ENCODE data around the gene ECEL1.

ECEL1 gene

DNA sequence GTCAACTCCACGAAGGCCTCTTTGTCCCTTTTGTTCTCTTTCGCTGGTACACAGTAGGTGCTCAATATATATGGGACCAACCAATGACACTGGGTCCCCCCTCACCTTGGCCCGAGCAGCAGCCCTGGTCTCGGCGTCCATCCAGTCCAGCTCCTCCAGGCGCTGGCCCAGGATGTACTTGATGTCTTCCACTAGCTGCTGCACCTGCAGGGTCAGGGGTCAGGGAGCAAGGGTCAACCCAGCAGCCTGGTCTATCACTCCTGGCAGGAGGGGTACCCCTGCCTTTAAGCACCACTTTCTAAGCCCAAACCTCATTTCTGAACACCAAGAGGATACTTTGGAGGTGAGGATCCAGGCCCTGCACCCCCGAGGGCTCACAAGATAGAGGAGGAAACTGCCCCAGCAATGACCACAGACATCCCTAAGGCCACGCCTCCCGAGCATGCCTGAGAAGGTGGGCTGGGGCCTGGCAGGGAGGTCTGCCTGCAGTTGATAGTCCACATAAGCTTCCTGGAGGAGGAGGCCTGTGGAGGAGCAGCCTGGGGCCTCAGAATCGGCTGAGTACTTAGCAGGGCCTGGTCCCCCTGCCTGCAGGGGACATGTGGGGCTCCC is 4.2 kb downstream of the ECEL1 start:
- DNase-seq (ENCODE audit: low spot score) (peak; percentile 39), ATAC-seq (ENCODE audit: low read depth) (no peak)
- peaks cover 42% of the 10 kb centered on the region for H3K27me3 ChIP-seq (ENCODE audit: insufficient read depth, poor library complexity, severe bottlenecking)
- H3K9me3 ChIP-seq (ENCODE audit: severe bottlenecking) = no peaks in the 10 kb centered on the region
- H3K27ac ChIP-seq (ENCODE audit: poor library complexity, severe bottlenecking) = no peak overlapping the region
- TF ChIP-seq, protein P1, sequence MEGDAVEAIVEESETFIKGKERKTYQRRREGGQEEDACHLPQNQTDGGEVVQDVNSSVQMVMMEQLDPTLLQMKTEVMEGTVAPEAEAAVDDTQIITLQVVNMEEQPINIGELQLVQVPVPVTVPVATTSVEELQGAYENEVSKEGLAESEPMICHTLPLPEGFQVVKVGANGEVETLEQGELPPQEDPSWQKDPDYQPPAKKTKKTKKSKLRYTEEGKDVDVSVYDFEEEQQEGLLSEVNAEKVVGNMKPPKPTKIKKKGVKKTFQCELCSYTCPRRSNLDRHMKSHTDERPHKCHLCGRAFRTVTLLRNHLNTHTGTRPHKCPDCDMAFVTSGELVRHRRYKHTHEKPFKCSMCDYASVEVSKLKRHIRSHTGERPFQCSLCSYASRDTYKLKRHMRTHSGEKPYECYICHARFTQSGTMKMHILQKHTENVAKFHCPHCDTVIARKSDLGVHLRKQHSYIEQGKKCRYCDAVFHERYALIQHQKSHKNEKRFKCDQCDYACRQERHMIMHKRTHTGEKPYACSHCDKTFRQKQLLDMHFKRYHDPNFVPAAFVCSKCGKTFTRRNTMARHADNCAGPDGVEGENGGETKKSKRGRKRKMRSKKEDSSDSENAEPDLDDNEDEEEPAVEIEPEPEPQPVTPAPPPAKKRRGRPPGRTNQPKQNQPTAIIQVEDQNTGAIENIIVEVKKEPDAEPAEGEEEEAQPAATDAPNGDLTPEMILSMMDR (IDR thresholded peaks at IDR 0.05; ENCODE audit: poor library complexity, severe bottlenecking) = no peak
- no peaks in the 10 kb centered on the region for H3K4me1 ChIP-seq (ENCODE audit: insufficient read depth, poor library complexity, severe bottlenecking)
- H3K36me3 ChIP-seq (ENCODE audit: low read depth) = no peaks in the 10 kb centered on the region
- H3K4me3 ChIP-seq (ENCODE audit: severe bottlenecking) = no peak overlapping the region

- peaks cover 36% of the 10 kb centered on the region for H3K27me3 ChIP-seq (ENCODE audit: insufficient read depth, poor library complexity, severe bottlenecking)
- DNase-seq (ENCODE audit: low spot score) = peak; percentile 54
- TF ChIP-seq, protein P1 (IDR thresholded peaks at IDR 0.05; ENCODE audit: poor library complexity, severe bottlenecking) = no peak
- no peaks in the 10 kb centered on the region for H3K4me1 ChIP-seq (ENCODE audit: insufficient read depth, poor library complexity, severe bottlenecking)
- no peaks in the 10 kb centered on the region for H3K9me3 ChIP-seq (ENCODE audit: severe bottlenecking)
- no peaks in the 10 kb centered on the region for H3K36me3 ChIP-seq (ENCODE audit: low read depth)
- no peak overlapping the region for H3K4me3 ChIP-seq (ENCODE audit: severe bottlenecking)
- no peak for ATAC-seq (ENCODE audit: low read depth)
- H3K27ac ChIP-seq (ENCODE audit: poor library complexity, severe bottlenecking) = no peak overlapping the region
These were observed 5.1 kb downstream of the ECEL1 start for GRCh38 chr2:232482301-232483238.

DNA sequence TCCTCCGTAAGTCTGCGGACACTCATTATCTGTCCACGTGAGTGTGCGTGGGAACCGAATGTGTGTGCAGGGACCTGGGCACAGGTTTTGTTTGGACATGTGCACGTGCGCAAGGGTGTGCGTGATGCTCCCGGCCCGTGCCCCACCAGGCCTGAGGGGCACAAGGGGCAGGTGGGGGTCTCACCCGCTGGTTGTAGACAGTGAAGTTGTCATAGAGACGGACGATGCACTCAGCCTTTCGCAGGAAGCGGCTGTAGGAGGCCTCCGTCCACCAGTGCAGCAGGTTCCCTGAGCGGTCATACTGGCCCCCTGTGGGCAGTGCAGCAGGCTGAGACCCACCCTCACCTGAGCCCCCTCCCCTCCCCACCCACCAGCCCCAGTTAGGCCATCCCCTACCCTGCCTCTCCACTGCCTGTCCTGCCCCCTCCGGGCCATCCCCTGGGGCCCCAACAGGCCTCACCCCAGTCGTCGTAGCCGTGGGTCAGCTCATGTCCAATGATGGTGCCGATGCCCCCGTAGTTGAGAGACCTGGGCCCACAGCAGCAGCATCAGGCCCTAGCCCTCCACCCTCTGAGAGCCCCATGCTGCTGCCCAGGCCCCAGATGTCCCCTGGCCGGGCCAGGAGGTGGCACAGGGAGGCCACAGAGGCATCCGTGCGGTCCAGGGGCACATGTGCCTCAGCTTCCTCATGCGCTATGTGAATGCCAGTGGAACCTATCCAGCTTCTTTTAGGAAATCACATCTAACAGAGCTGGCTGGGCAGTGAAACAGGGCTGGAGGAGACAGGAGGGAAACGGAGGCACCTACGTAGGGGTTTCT is 6.1 kb downstream of the ECEL1 start:
- H3K4me3 ChIP-seq (ENCODE audit: severe bottlenecking) = no peak overlapping the region
- TF ChIP-seq, protein P1 (IDR thresholded peaks at IDR 0.05; ENCODE audit: poor library complexity, severe bottlenecking) = no peak
- H3K4me1 ChIP-seq (ENCODE audit: insufficient read depth, poor library complexity, severe bottlenecking) = no peaks in the 10 kb centered on the region
- H3K9me3 ChIP-seq (ENCODE audit: severe bottlenecking) = no peaks in the 10 kb centered on the region
- no peaks in the 10 kb centered on the region for H3K36me3 ChIP-seq (ENCODE audit: low read depth)
- peaks cover 27% of the 10 kb centered on the region for H3K27me3 ChIP-seq (ENCODE audit: insufficient read depth, poor library complexity, severe bottlenecking)
- H3K27ac ChIP-seq (ENCODE audit: poor library complexity, severe bottlenecking) = no peak overlapping the region
- DNase-seq (ENCODE audit: low spot score) = peak; percentile 42
- no peak for ATAC-seq (ENCODE audit: low read depth)

- DNase-seq (ENCODE audit: low spot score) (peak; percentile 49), ATAC-seq (ENCODE audit: low read depth) (no peak)
- Histone ChIP-seq H3K4me3 (ENCODE audit: severe bottlenecking) (no peak overlapping the region), H3K27me3 (ENCODE audit: insufficient read depth, poor library complexity, severe bottlenecking) (peaks cover 17% of the 10 kb centered on the region), H3K4me1 (ENCODE audit: insufficient read depth, poor library complexity, severe bottlenecking) (no peaks in the 10 kb centered on the region), H3K9me3 (ENCODE audit: severe bottlenecking) (no peaks in the 10 kb centered on the region), H3K27ac (ENCODE audit: poor library complexity, severe bottlenecking) (no peak overlapping the region), H3K36me3 (ENCODE audit: low read depth) (no peaks in the 10 kb centered on the region)
- TF ChIP-seq, protein P1 (IDR thresholded peaks at IDR 0.05; ENCODE audit: poor library complexity, severe bottlenecking) = no peak
These were observed 7.1 kb downstream of the ECEL1 start for GRCh38 chr2:232480201-232481190.
